Stimulated activated CD8-positive, alpha-beta memory T cell treated with anti-CD3 and anti-CD28 coated beads, Interleukin-7, amount 100 ng/mL, for 48 hours (primary cell): ENCODE measurements around the gene PROB1.
A peak's percentile ranks its signal among the peaks of the same experiment; 100 is the strongest.
"Not testable (repeated sequence)": the region's sequence is repeated elsewhere in the genome, so short reads cannot be mapped to it uniquely, and the experiment has no call there.

ENCODE experiments used
- DNase-seq, 2 donors: peaks; one replicate each; pipeline ENCODE4 v3.0.0-alpha.2; 2020; ENCODE audit warnings: low read depth in 1 of 2; ENCODE audit errors: extremely low read depth in 1 of 2

The PROB1 gene

GRCh38 chr5:139413963-139414362 is 19.1 kb upstream of the PROB1 start:
- no peak for DNase-seq

- DNase-seq: no peak
Measured at GRCh38 chr5:139413153-139413552, 18.2 kb upstream of the PROB1 start.

GRCh38 chr5:139410993-139411828 is 16.3 kb upstream of the PROB1 start:
- DNase-seq: no peak

- no peak for DNase-seq
Measured at GRCh38 chr5:139410121-139410992, 15.5 kb upstream of the PROB1 start.

- DNase-seq: not testable (repeated sequence)
Measured at GRCh38 chr5:139409116-139409515, 14.2 kb upstream of the PROB1 start.

- DNase-seq: no peak
Measured at GRCh38 chr5:139408191-139408590, 13.3 kb upstream of the PROB1 start.

GRCh38 chr5:139407517-139407916 is 12.6 kb upstream of the PROB1 start:
- no peak for DNase-seq

GRCh38 chr5:139406963-139407362 is 12.1 kb upstream of the PROB1 start:
- DNase-seq: no peak

- DNase-seq: no peak
Measured at GRCh38 chr5:139404484-139404840, 9.6 kb upstream of the PROB1 start.

- DNase-seq: peak; percentile 97 to 98
Measured at GRCh38 chr5:139403787-139404483, 9.0 kb upstream of the PROB1 start, which contains the start of gene SPATA24. SPATA24 (minus strand) TSS chr5:139404089; CDS start chr5:139404060, 29 bp downstream.

- DNase-seq: no peak
Measured at GRCh38 chr5:139403418-139403786, 8.5 kb upstream of the PROB1 start.

GRCh38 chr5:139402561-139403158 is 7.8 kb upstream of the PROB1 start:
- no peak for DNase-seq

- DNase-seq: no peak
Measured at GRCh38 chr5:139401546-139401945, 6.6 kb upstream of the PROB1 start.

- no peak for DNase-seq
Measured at GRCh38 chr5:139399501-139400121, 4.7 kb upstream of the PROB1 start.

- DNase-seq: no peak
Measured at GRCh38 chr5:139397921-139398320, 3.0 kb upstream of the PROB1 start.

GRCh38 chr5:139396691-139397090 is 1.8 kb upstream of the PROB1 start:
- no peak for DNase-seq

GRCh38 chr5:139395844-139396640 is 1.1 kb upstream of the PROB1 start:
- no peak for DNase-seq

- peak in 1 of 2 donors; percentile 53 for DNase-seq
Measured at GRCh38 chr5:139394123-139394653, 716 bp downstream of the PROB1 start.

- DNase-seq: no peak
Measured at GRCh38 chr5:139393497-139394122, 1.3 kb downstream of the PROB1 start.
